ENCODE measurements around the gene NUTM1. TPM values are rescaled to one million over a fixed set of nuclear protein-coding genes. Genes with fewer than 3 reads are reported as not detected.

NUTM1 gene
- total and polyA plus RNA-seq, 2 of the 13 experiments (the other 11 are each of a cell fraction or from before 2014, with no cell fraction given) = not detected

GRCh38 chr15:34337557-34338306, 5.4 kb upstream of the NUTM1 start, which contains the start of gene SLC12A6 (continued):
- peak; percentile 93 for TF ChIP-seq ARID4A (CRISPR knock-in tag; IDR thresholded peaks at IDR 0.05; ENCODE audit: borderline replicate concordance)
- peak; percentile 48; the same call in 1 of the 2 replicates for TF ChIP-seq KMT2B (CRISPR knock-in tag; IDR thresholded peaks at IDR 0.05)
- no peak for TF ChIP-seq HBP1 (CRISPR knock-in tag; IDR thresholded peaks at IDR 0.05; ENCODE audit: low read depth)
- TF ChIP-seq KDM5A (IDR thresholded peaks at IDR 0.05; ENCODE audit: borderline replicate concordance, low read length) = peak; percentile 49; the same call in 1 of the 2 replicates
- peak; percentile 43 for TF ChIP-seq PTBP1 (IDR thresholded peaks at IDR 0.05; ENCODE audit: low read depth, low read length, poor library complexity, severe bottlenecking)
- no peak for TF ChIP-seq ZBTB21 (CRISPR knock-in tag; IDR thresholded peaks at IDR 0.05)
- TF ChIP-seq ZNF275 (CRISPR knock-in tag; IDR thresholded peaks at IDR 0.05; ENCODE audit: borderline replicate concordance) = no peak
- TF ChIP-seq ZFY (CRISPR knock-in tag; IDR thresholded peaks at IDR 0.05) = peak; percentile 78
- no peak for TF ChIP-seq ZNF335 (CRISPR knock-in tag; IDR thresholded peaks at IDR 0.05)
- peak; percentile 82 for TF ChIP-seq SAP130 (CRISPR knock-in tag; IDR thresholded peaks at IDR 0.05; ENCODE audit: low read depth)
- TF ChIP-seq GMEB2 (CRISPR knock-in tag; IDR thresholded peaks at IDR 0.05; ENCODE audit: low read depth) = peak; percentile 42; the same call in 1 of the 2 replicates
- peak; percentile 52 for TF ChIP-seq TAF15 (IDR thresholded peaks at IDR 0.05; ENCODE audit: low read depth, low read length, poor library complexity, severe bottlenecking)
- TF ChIP-seq ZNF574 (CRISPR knock-in tag; IDR thresholded peaks at IDR 0.05) = peak; percentile 63
- TF ChIP-seq ZMAT3 (CRISPR knock-in tag; conservative IDR thresholded peaks at IDR 0.05) = 0 out of 2 replicates have a peak, but pooled peaks have one; percentile 32
